ENCODE measurements around the gene ALK.

The ALK gene

DNA sequence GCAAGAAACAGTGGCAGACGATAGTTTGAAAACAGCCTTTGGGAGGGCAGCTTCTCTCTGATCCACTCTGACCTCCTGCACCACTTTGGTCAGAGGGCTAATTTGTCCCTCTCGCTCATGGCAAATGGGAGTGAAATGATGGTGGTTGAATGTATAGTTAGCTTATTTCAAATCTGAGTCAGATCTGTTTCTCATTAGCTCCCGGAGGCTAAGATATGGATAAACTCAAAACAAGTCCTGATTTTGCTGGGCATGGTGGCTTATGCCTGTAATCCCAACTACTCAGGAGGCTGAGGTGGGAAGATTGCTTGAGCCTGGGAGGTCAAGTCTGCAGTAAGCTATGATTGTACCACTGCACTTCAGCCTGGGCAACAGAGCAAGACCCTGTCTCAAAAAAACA is 145.0 kb downstream of the ALK start:
- no peaks in the 10 kb centered on the region for H3K36me3 ChIP-seq (ENCODE audit: insufficient read depth, low read length)
- H3K4me1 ChIP-seq (ENCODE audit: insufficient read depth, low read length, severe bottlenecking) = no peaks in the 10 kb centered on the region
- H4K20me1 ChIP-seq (ENCODE audit: insufficient read depth, low read length) = no peaks in the 10 kb centered on the region
- H2AFZ ChIP-seq (ENCODE audit: low read length) = no peak overlapping the region
- H3K9me2 ChIP-seq (ENCODE audit: low read depth, low read length) = no peaks in the 10 kb centered on the region
- no peak for TF ChIP-seq EZH2 (IDR thresholded peaks at IDR 0.05; ENCODE audit: borderline replicate concordance, low read length)
- TF ChIP-seq, protein P1, sequence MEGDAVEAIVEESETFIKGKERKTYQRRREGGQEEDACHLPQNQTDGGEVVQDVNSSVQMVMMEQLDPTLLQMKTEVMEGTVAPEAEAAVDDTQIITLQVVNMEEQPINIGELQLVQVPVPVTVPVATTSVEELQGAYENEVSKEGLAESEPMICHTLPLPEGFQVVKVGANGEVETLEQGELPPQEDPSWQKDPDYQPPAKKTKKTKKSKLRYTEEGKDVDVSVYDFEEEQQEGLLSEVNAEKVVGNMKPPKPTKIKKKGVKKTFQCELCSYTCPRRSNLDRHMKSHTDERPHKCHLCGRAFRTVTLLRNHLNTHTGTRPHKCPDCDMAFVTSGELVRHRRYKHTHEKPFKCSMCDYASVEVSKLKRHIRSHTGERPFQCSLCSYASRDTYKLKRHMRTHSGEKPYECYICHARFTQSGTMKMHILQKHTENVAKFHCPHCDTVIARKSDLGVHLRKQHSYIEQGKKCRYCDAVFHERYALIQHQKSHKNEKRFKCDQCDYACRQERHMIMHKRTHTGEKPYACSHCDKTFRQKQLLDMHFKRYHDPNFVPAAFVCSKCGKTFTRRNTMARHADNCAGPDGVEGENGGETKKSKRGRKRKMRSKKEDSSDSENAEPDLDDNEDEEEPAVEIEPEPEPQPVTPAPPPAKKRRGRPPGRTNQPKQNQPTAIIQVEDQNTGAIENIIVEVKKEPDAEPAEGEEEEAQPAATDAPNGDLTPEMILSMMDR (IDR thresholded peaks at IDR 0.05; ENCODE audit: low read length) = no peak
- no peak overlapping the region for H3K4me2 ChIP-seq (ENCODE audit: low read length)
- H3F3A ChIP-seq (ENCODE audit: insufficient read depth, low read length) = no peaks in the 10 kb centered on the region
- H3K27ac ChIP-seq (ENCODE audit: low read depth, low read length, poor library complexity, severe bottlenecking) = no peak overlapping the region
- no peaks in the 10 kb centered on the region for H3K79me2 ChIP-seq (ENCODE audit: insufficient read depth, low read length)
- no peaks in the 10 kb centered on the region for H3K27me3 ChIP-seq (ENCODE audit: insufficient read depth, low read length)
- no peak overlapping the region for H3K4me3 ChIP-seq (ENCODE audit: low read depth, low read length, poor library complexity, severe bottlenecking)
- no peaks in the 10 kb centered on the region for H3K9me3 ChIP-seq (ENCODE audit: low read length)
- H3K9ac ChIP-seq (ENCODE audit: low read length) = no peak overlapping the region

DNA sequence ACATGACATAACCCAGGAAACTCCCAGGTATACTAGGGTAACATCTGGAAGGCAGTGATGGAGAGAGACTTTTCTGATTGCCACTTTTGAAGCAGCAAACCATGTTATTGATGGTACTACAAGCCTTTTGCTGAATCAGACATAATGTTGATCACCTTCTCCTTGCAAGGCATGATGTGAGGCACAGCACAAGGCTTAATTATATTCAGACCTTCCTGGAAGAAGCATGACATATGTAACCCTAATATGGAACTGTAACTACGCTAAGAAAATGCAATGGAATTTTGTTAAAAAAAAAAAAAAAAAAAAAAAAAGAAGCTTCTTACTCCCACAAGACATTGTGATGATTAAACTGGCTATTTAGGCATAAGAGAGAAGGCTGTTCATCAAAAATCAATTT is 145.4 kb downstream of the ALK start:
- H3K4me1 ChIP-seq (ENCODE audit: insufficient read depth, low read length, severe bottlenecking) = no peaks in the 10 kb centered on the region

DNA sequence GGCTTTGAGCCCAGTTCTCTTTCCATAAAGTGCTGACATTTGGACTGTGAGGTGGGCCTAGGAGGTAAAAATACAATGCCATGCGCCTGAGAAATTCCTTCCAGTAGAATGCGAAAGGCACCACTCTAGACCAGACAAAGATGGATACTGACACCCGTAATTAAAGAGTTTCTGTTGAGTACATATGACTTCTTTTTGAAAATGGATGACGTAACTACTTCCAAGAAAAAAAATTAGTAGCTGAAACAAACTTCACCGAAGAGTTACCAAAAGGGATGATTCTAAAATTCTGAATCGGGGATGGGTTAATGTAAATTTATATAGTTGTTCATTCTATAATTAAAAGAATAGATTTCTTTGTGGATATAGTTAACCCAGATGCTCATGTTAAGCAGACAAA is 146.8 kb downstream of the ALK start:
- no peaks in the 10 kb centered on the region for H3K9me3 ChIP-seq (ENCODE audit: low read length)
- no peaks in the 10 kb centered on the region for H4K20me1 ChIP-seq (ENCODE audit: insufficient read depth, low read length)
- no peaks in the 10 kb centered on the region for H3K36me3 ChIP-seq (ENCODE audit: insufficient read depth, low read length)
- H3K4me3 ChIP-seq (ENCODE audit: low read depth, low read length, poor library complexity, severe bottlenecking) = no peak overlapping the region
- no peak overlapping the region for H2AFZ ChIP-seq (ENCODE audit: low read length)
- H3K27ac ChIP-seq (ENCODE audit: low read depth, low read length, poor library complexity, severe bottlenecking) = no peak overlapping the region
- H3F3A ChIP-seq (ENCODE audit: insufficient read depth, low read length) = no peaks in the 10 kb centered on the region
- TF ChIP-seq EZH2 (IDR thresholded peaks at IDR 0.05; ENCODE audit: borderline replicate concordance, low read length) = no peak
- TF ChIP-seq, protein P1 (IDR thresholded peaks at IDR 0.05; ENCODE audit: low read length) = no peak
- H3K79me2 ChIP-seq (ENCODE audit: insufficient read depth, low read length) = no peaks in the 10 kb centered on the region
- no peak overlapping the region for H3K9ac ChIP-seq (ENCODE audit: low read length)
- H3K27me3 ChIP-seq (ENCODE audit: insufficient read depth, low read length) = no peaks in the 10 kb centered on the region
- H3K9me2 ChIP-seq (ENCODE audit: low read depth, low read length) = no peaks in the 10 kb centered on the region
- H3K4me1 ChIP-seq (ENCODE audit: insufficient read depth, low read length, severe bottlenecking) = no peaks in the 10 kb centered on the region
- no peak overlapping the region for H3K4me2 ChIP-seq (ENCODE audit: low read length)

More for the DNA sequence above, 145.4 kb downstream of the ALK start:
- no peak overlapping the region for H3K9ac ChIP-seq (ENCODE audit: low read length)
- H3K27me3 ChIP-seq (ENCODE audit: insufficient read depth, low read length) = no peaks in the 10 kb centered on the region
- H3K4me3 ChIP-seq (ENCODE audit: low read depth, low read length, poor library complexity, severe bottlenecking) = no peak overlapping the region
- H4K20me1 ChIP-seq (ENCODE audit: insufficient read depth, low read length) = no peaks in the 10 kb centered on the region
- H3K4me2 ChIP-seq (ENCODE audit: low read length) = no peak overlapping the region
- H3K9me3 ChIP-seq (ENCODE audit: low read length) = no peaks in the 10 kb centered on the region
- H3K9me2 ChIP-seq (ENCODE audit: low read depth, low read length) = no peaks in the 10 kb centered on the region
- H3F3A ChIP-seq (ENCODE audit: insufficient read depth, low read length) = no peaks in the 10 kb centered on the region
- H2AFZ ChIP-seq (ENCODE audit: low read length) = no peak overlapping the region
- no peaks in the 10 kb centered on the region for H3K36me3 ChIP-seq (ENCODE audit: insufficient read depth, low read length)
- TF ChIP-seq, protein P1 (IDR thresholded peaks at IDR 0.05; ENCODE audit: low read length) = no peak
- TF ChIP-seq EZH2 (IDR thresholded peaks at IDR 0.05; ENCODE audit: borderline replicate concordance, low read length) = no peak
- no peak overlapping the region for H3K27ac ChIP-seq (ENCODE audit: low read depth, low read length, poor library complexity, severe bottlenecking)
- H3K79me2 ChIP-seq (ENCODE audit: insufficient read depth, low read length) = no peaks in the 10 kb centered on the region
